Lower leg skin (tissue), 4 donors: ENCODE results near the gene SLK. TPM values are rescaled to one million over a fixed set of nuclear protein-coding genes. Genes with fewer than 3 reads are reported as not detected.

Source experiments
- DNase-seq, 2 donors: peaks; one replicate each; pipeline ENCODE4 v3.0.0-alpha.2; 2019; ENCODE audit warnings: low spot score in 2 of 2
- H3K4me3 ChIP-seq: fragments of 200-600 bp; sonication (generic); 2 replicates; pipeline ENCODE4 v1.5.1; 2017; ENCODE audit warnings: mild to moderate bottlenecking, low read depth; ENCODE audit not compliant: poor library complexity, severe bottlenecking
- CTCF ChIP-seq, 3 donors: fragments of 450-650 bp; IDR thresholded peaks; one replicate each; pipeline ENCODE4 v1.5.1; 2016; ENCODE audit warnings: antibody characterized with exemption in 3 of 3, mild to moderate bottlenecking in 3 of 3, moderate library complexity in 2 of 3
- POLR2A ChIP-seq, 2 donors: fragments of 450-650 bp; IDR thresholded peaks; one replicate each; pipeline ENCODE4 v1.6.1; 2016 to 2017; ENCODE audit warnings: antibody characterized with exemption in 2 of 2, mild to moderate bottlenecking in 1 of 2, moderate library complexity in 1 of 2
- WGBS, 2 donors: methylation state at CpG; one replicate each; pipeline ENCODE4 v1.1.5; 2018; 5-methylcytosine and 5-hydroxymethylcytosine counted together
- intact Hi-C: fragments of 100-400 bp; cut with DNase I; formaldehyde crosslinking; loops from one replicate; pipeline ENCODE4 v1.15.0; 2023; ENCODE audit warnings: low total_unique reads
- total RNA-seq, 4 donors: library from RNA; depleted of rRNA; stranded (reverse); fragments of >200 nt; gene quantifications; one replicate each; pipeline ENCODE4 v1.1.0, GENCODE V29; 2016

The SLK gene
- total RNA-seq: 10 to 100 TPM; 49.2 to 68.6 (median 51.7) TPM

- TF ChIP-seq CTCF (IDR thresholded peaks at IDR 0.05): no peak
- peak in 1 of 2 donors; percentile 93 for TF ChIP-seq POLR2A (IDR thresholded peaks at IDR 0.05)
- peak; percentile 65 to 94 for DNase-seq
- WGBS, 2 donors: 0 to 1% methylated on average over 14 to 38 of the region's 92 CpGs
- peak within 1 kb of the TSS; percentile 84 for H3K4me3 ChIP-seq
- intact Hi-C loops: no loop called here
Observed at GRCh38 chr10:103966671-103967447, at the start of gene SLK. Gene SLK (plus strand): TSS chr10:103967140. CDS start chr10:103967746, 606 bp downstream.

GRCh38 chr10:103917302-103918052, 49.5 kb upstream of the SLK start:
- H3K4me3 ChIP-seq: peak overlapping the region; percentile 51
- intact Hi-C loops: no loop called here
- no peak for TF ChIP-seq POLR2A (IDR thresholded peaks at IDR 0.05)
- no peak for TF ChIP-seq CTCF (IDR thresholded peaks at IDR 0.05)
- peak; percentile 60 to 93 for DNase-seq
- 2 to 3% methylated on average over 15 to 29 of the region's 29 CpGs for WGBS, 2 donors

- intact Hi-C loops: no loop called here
- DNase-seq: peak; percentile 94 to 99
- peak within 1 kb of the TSS; percentile 51 for H3K4me3 ChIP-seq
- 1% methylated on average over 36 to 47 of the region's 53 CpGs for WGBS, 2 donors
- TF ChIP-seq CTCF (IDR thresholded peaks at IDR 0.05): no peak
- peak in 1 of 2 donors; percentile 88 for TF ChIP-seq POLR2A (IDR thresholded peaks at IDR 0.05)
Observed at GRCh38 chr10:103918053-103918846, 48.7 kb upstream of the SLK start, which contains the start of gene STN1. Gene STN1 (minus strand): TSS chr10:103918184. CDS start chr10:103917594, 590 bp downstream.

- H3K4me3 ChIP-seq: no peak overlapping the region
- WGBS, 2 donors: 88 to 100% methylated on average over 1 of the region's 1 CpG
- TF ChIP-seq POLR2A (IDR thresholded peaks at IDR 0.05) (no peak), CTCF (IDR thresholded peaks at IDR 0.05) (no peak)
- intact Hi-C loops: no loop called here
- no peak for DNase-seq
Observed at GRCh38 chr10:103919648-103920025, 47.3 kb upstream of the SLK start.

- 78 to 86% methylated on average over 1 of the region's 1 CpG for WGBS, 2 donors
- no peak for DNase-seq
- no peak overlapping the region for H3K4me3 ChIP-seq
- TF ChIP-seq CTCF (IDR thresholded peaks at IDR 0.05) (no peak), POLR2A (IDR thresholded peaks at IDR 0.05) (no peak)
- intact Hi-C loops: no loop called here
Observed at GRCh38 chr10:103921248-103921647, 45.7 kb upstream of the SLK start.
